GM12878 (cell line): Measurements from ENCODE around the gene CDHR4. TPM values are rescaled to one million over a fixed set of nuclear protein-coding genes. Genes with fewer than 3 reads are reported as not detected.

Experiments used
- ATAC-seq: fragments of 200-7000 bp; cut with Tn5 transposase; 3 replicates; pipeline ENCODE4 v1.9.1; 2020; ENCODE audit warnings: mild to moderate bottlenecking, moderate library complexity
- BruUV-seq: library from RNA; stranded (reverse); fragments of 400-500 nt; replicated peaks from 2 replicates; lab custom pipeline; 2021; lab: Mats Ljungman, UMichigan
- CTCF ChIA-PET: fragments of 300-600 bp; sonication (Branson Sonifier 250); formaldehyde crosslinking; extraction: SDS; loops from one replicate; lab custom pipeline; 2021; ENCODE audit warnings: inconsistent platforms; lab: Yijun Ruan, JAX
- POLR2A ChIA-PET: fragments of 350-600 bp; formaldehyde crosslinking; extraction: SDS; loops from one replicate; lab custom pipeline; 2021; ENCODE audit warnings: inconsistent platforms; lab: Charles Lee
- RAD21 ChIA-PET: fragments of 300-600 bp; sonication (Branson Sonifier 250); formaldehyde crosslinking; loops from one replicate; lab custom pipeline; 2023; ENCODE audit warnings: antibody characterized with exemption; ENCODE audit not compliant: unreplicated experiment; lab: Charles Lee
- SMC1A ChIA-PET: fragments of 300-600 bp; sonication (Branson Sonifier 250); formaldehyde crosslinking; loops from one replicate; lab custom pipeline; 2023; ENCODE audit not compliant: unreplicated experiment, uncharacterized antibody; lab: Charles Lee
- DNase-seq: peaks from one replicate; pipeline ENCODE4 v3.0.0-alpha.2; 2011; ENCODE audit warnings: low read depth, low spot score
- FAIRE-seq: peaks from 3 replicates; lab custom pipeline; 2011; peaks lifted over from hg19 to GRCh38; lab: Jason Lieb, UNC
- H2AFZ ChIP-seq: 2 replicates; pipeline ENCODE4 v1.6.0; 2011; ENCODE audit warnings: low read depth, low read length, control low read depth; ENCODE audit not compliant: control insufficient read depth
- H3K27ac ChIP-seq: 2 replicates; pipeline ENCODE4 v1.5.1; 2011; ENCODE audit warnings: control low read depth; ENCODE audit not compliant: control insufficient read depth, insufficient read depth
- H3K27me3 ChIP-seq, 2 experiments: replicated peaks in 1 of 2; 2 replicates each; pipeline versions ENCODE4 v1.6.0 to v1.6.1; 2011; ENCODE audit warnings: low read length in 1 of 2; ENCODE audit not compliant: control insufficient read depth in 2 of 2, insufficient read depth in 2 of 2
- H3K36me3 ChIP-seq, 2 experiments: 2 replicates each; pipeline ENCODE4 v1.5.1; 2011; ENCODE audit warnings: low read length in 1 of 2; ENCODE audit not compliant: control insufficient read depth in 2 of 2, insufficient read depth in 2 of 2
- H3K4me1 ChIP-seq: 2 replicates; pipeline ENCODE4 v1.6.1; 2011; ENCODE audit warnings: mild to moderate bottlenecking, low read length, moderate library complexity, mixed read lengths; ENCODE audit not compliant: control insufficient read depth, insufficient read depth
- H3K4me2 ChIP-seq: 2 replicates; pipeline ENCODE4 v1.6.0; 2011; ENCODE audit warnings: control low read depth; ENCODE audit not compliant: control insufficient read depth, insufficient read depth
- H3K4me3 ChIP-seq: fragments of 200-600 bp; sonication (generic); 2 replicates; pipeline ENCODE4 v1.5.1; 2016
- H3K79me2 ChIP-seq: 2 replicates; pipeline ENCODE4 v1.6.0; 2011; ENCODE audit warnings: low read length; ENCODE audit not compliant: control insufficient read depth, insufficient read depth
- H3K9ac ChIP-seq: 2 replicates; pipeline ENCODE4 v1.8.0; 2011; ENCODE audit warnings: low read length, control low read depth, mixed read lengths; ENCODE audit not compliant: control insufficient read depth, insufficient read depth
- H3K9me3 ChIP-seq: replicated peaks from 3 replicates; pipeline ENCODE4 v1.5.1; 2011; ENCODE audit warnings: mild to moderate bottlenecking, low read length; ENCODE audit not compliant: control insufficient read depth, insufficient read depth
- H4K20me1 ChIP-seq: 2 replicates; pipeline ENCODE4 v1.6.0; 2011; ENCODE audit not compliant: control insufficient read depth, insufficient read depth
- DPF2 ChIP-seq: fragments of 450-650 bp; IDR thresholded peaks from 2 replicates; pipeline ENCODE4 v1.6.1; 2017; ENCODE audit warnings: mild to moderate bottlenecking
- EP300 ChIP-seq, 2 experiments: fragments of 150-350 bp in 1 of 2; IDR thresholded peaks; 2 replicates each; pipeline ENCODE4 v1.6.1; 2011 to 2012; ENCODE audit warnings: low read depth in 2 of 2, low read length in 2 of 2, borderline replicate concordance in 1 of 2, improper control_type of control experiment in 1 of 2, inconsistent platforms in 1 of 2; ENCODE audit not compliant: control insufficient read depth in 1 of 2
- FOXK2 ChIP-seq: fragments of 450-650 bp; IDR thresholded peaks from 2 replicates; pipeline ENCODE4 v1.6.1; 2017; ENCODE audit warnings: mild to moderate bottlenecking, moderate library complexity
- NBN ChIP-seq: fragments of 450-650 bp; IDR thresholded peaks from 2 replicates; pipeline ENCODE4 v1.6.1; 2016
- POLR2A ChIP-seq: IDR thresholded peaks from 2 replicates; pipeline ENCODE4 v1.6.1; 2011; ENCODE audit warnings: low read depth, mild to moderate bottlenecking, low read length
- RFX5 ChIP-seq: IDR thresholded peaks from 2 replicates; pipeline ENCODE4 v1.6.1; 2011; ENCODE audit warnings: low read depth, low read length, improper control_type of control experiment
- SPI1 ChIP-seq: IDR thresholded peaks from 2 replicates; pipeline ENCODE4 v1.6.1; 2011; ENCODE audit warnings: low read depth, mild to moderate bottlenecking, low read length, moderate library complexity, borderline replicate concordance; ENCODE audit not compliant: insufficient read depth
- STAT1 ChIP-seq: fragments of 450-650 bp; conservative IDR thresholded peaks from 2 replicates; pipeline ENCODE4 v1.6.1; 2014; ENCODE audit warnings: antibody characterized with exemption, mild to moderate bottlenecking
- STAT3 ChIP-seq: IDR thresholded peaks from 2 replicates; pipeline ENCODE4 v1.6.1; 2011; ENCODE audit warnings: low read depth, low read length, improper control_type of control experiment
- SUPT20H ChIP-seq: IDR thresholded peaks from 2 replicates; pipeline ENCODE4 v1.6.1; 2011; ENCODE audit warnings: low read depth, mild to moderate bottlenecking, low read length, moderate library complexity, borderline replicate concordance; ENCODE audit not compliant: control insufficient read depth
- TCF3 ChIP-seq: IDR thresholded peaks from 2 replicates; pipeline ENCODE4 v1.6.1; 2012; ENCODE audit warnings: low read depth, mild to moderate bottlenecking, low read length, borderline replicate concordance; ENCODE audit not compliant: insufficient read depth
- TCF7 ChIP-seq: IDR thresholded peaks from 2 replicates; pipeline ENCODE4 v1.6.1; 2014; ENCODE audit warnings: antibody characterized with exemption, borderline replicate concordance
- ZBED1 ChIP-seq: IDR thresholded peaks from 2 replicates; pipeline ENCODE4 v1.6.1; 2016; ENCODE audit warnings: borderline replicate concordance
- WGBS: methylation state at CpG from one replicate; pipeline ENCODE4 v1.1.6; 2016; ENCODE audit warnings: low lambda C conversion rate; ENCODE audit not compliant: insufficient replicate concordance, insufficient coverage; ENCODE audit errors: missing lambda C conversion rate; 5-methylcytosine and 5-hydroxymethylcytosine counted together
- in situ Hi-C: fragments of 300-500 bp; cut with MboI; formaldehyde crosslinking; loops from 9 replicates; pipeline ENCODE4 v1.14.3; 2018; ENCODE audit warnings: mixed read lengths
- intact Hi-C: fragments of 100-400 bp; cut with micrococcal nuclease; formaldehyde crosslinking; loops from one replicate; pipeline ENCODE4 v1.14.2; 2022; ENCODE audit not compliant: unreplicated experiment
- polyA plus RNA-seq, 11 experiments: library from polyadenylated mRNA; depleted of rRNA in 4 of 11; unstranded in 6 of 11; stranded (reverse) in 5 of 11; fragments of >200 nt; fragmentation: Nextera tagmentation in 4 of 11; fragmentation: Illumina TruSeq in 1 of 11; extraction: Ambion mirVana in 4 of 11; extraction: Trizol in 1 of 11; gene quantifications; 1 replicate in 1 of 11; 2 replicates in 10 of 11; pipeline versions ENCODE4 v1.2.1 to v1.2.3, GENCODE V29; 2011 to 2016; ENCODE audit warnings: inconsistent platforms in 2 of 11, missing spikeins in 2 of 11, low read depth in 1 of 11
- total RNA-seq, 4 experiments: library from RNA; depleted of rRNA in 3 of 4; stranded (reverse); fragments of >200 nt in 3 of 4; fragmentation: Illumina TruSeq in 1 of 4; extraction: Trizol in 1 of 4; gene quantifications; 2 replicates each; pipeline versions ENCODE4 v1.2.1 to v1.2.3, GENCODE V29; 2013 to 2021
- TF ChIP-seq, protein P1 (sequence below): fragments of 450-650 bp; IDR thresholded peaks from 2 replicates; pipeline ENCODE4 v1.6.1; 2018; ENCODE audit warnings: mild to moderate bottlenecking, low read depth, moderate library complexity; ENCODE audit not compliant: partially characterized antibody
- TF ChIP-seq, protein P2 (sequence below): IDR thresholded peaks from 2 replicates; pipeline ENCODE4 v1.6.1; 2011; ENCODE audit warnings: borderline replicate concordance, low read depth, mild to moderate bottlenecking, moderate library complexity, mixed read lengths, low read length; ENCODE audit not compliant: insufficient read depth; ENCODE audit errors: extremely low read length
- TF ChIP-seq, protein P3 (sequence below): fragments of 450-650 bp; IDR thresholded peaks from 2 replicates; pipeline ENCODE4 v1.6.1; 2017; ENCODE audit warnings: mild to moderate bottlenecking

Gene CDHR4
- total and polyA plus RNA-seq, 10 of the 15 experiments (the other 5 are each of a cell fraction or from before 2014, with no cell fraction given): not detected

DNA sequence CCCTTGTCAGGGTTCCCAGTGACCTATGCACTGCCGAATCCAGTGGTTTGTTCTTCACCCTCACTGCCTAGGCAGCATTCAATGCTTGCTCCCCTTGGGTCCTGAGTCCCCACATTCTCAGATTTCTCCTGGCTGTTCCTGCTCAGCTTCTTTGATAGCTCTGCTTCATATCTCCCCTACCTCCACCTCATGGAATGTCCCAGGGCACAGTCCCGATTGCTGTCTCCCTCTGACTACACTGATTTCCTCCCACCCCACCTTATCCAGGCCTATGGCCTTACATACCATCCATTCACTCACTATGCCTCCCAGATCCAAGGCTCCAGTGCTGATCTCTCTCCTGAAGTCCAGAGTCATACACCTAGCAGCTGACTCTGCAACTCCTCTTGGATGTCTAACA lies 1.5 kb upstream of the CDHR4 start:
- H2AFZ ChIP-seq: no peak overlapping the region
- ATAC-seq (no peak), FAIRE-seq (no peak), DNase-seq (no peak)
- H4K20me1 ChIP-seq: no peaks in the 10 kb centered on the region
- no peaks in the 10 kb centered on the region for H3K36me3 ChIP-seq
- H3K4me2 ChIP-seq: no peak overlapping the region
- TF ChIP-seq STAT1 (no peak), ZBED1 (no peak), NBN (no peak), SPI1 (no peak), SUPT20H (no peak), FOXK2 (no peak), TCF3 (no peak), DPF2 (no peak), TCF7 (no peak), RFX5 (no peak), POLR2A (no peak), STAT3 (no peak), EP300 (IDR thresholded peaks at IDR 0.05; ENCODE audit: borderline replicate concordance in 1 of 2, control insufficient read depth in 1 of 2, low read depth in 2 of 2, low read length in 2 of 2) (no peak)
- TF ChIP-seq, protein P1, sequence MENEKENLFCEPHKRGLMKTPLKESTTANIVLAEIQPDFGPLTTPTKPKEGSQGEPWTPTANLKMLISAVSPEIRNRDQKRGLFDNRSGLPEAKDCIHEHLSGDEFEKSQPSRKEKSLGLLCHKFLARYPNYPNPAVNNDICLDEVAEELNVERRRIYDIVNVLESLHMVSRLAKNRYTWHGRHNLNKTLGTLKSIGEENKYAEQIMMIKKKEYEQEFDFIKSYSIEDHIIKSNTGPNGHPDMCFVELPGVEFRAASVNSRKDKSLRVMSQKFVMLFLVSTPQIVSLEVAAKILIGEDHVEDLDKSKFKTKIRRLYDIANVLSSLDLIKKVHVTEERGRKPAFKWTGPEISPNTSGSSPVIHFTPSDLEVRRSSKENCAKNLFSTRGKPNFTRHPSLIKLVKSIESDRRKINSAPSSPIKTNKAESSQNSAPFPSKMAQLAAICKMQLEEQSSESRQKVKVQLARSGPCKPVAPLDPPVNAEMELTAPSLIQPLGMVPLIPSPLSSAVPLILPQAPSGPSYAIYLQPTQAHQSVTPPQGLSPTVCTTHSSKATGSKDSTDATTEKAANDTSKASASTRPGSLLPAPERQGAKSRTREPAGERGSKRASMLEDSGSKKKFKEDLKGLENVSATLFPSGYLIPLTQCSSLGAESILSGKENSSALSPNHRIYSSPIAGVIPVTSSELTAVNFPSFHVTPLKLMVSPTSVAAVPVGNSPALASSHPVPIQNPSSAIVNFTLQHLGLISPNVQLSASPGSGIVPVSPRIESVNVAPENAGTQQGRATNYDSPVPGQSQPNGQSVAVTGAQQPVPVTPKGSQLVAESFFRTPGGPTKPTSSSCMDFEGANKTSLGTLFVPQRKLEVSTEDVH: no peak
- TF ChIP-seq, protein P2, sequence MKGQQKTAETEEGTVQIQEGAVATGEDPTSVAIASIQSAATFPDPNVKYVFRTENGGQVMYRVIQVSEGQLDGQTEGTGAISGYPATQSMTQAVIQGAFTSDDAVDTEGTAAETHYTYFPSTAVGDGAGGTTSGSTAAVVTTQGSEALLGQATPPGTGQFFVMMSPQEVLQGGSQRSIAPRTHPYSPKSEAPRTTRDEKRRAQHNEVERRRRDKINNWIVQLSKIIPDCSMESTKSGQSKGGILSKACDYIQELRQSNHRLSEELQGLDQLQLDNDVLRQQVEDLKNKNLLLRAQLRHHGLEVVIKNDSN: no peak
- TF ChIP-seq, protein P3, sequence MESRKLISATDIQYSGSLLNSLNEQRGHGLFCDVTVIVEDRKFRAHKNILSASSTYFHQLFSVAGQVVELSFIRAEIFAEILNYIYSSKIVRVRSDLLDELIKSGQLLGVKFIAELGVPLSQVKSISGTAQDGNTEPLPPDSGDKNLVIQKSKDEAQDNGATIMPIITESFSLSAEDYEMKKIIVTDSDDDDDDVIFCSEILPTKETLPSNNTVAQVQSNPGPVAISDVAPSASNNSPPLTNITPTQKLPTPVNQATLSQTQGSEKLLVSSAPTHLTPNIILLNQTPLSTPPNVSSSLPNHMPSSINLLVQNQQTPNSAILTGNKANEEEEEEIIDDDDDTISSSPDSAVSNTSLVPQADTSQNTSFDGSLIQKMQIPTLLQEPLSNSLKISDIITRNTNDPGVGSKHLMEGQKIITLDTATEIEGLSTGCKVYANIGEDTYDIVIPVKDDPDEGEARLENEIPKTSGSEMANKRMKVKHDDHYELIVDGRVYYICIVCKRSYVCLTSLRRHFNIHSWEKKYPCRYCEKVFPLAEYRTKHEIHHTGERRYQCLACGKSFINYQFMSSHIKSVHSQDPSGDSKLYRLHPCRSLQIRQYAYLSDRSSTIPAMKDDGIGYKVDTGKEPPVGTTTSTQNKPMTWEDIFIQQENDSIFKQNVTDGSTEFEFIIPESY: no peak
- WGBS: 31% methylated on average over 2 of the region's 2 CpGs
- H3K9ac ChIP-seq: no peak overlapping the region
- intact Hi-C loops: no loop called here
- no peaks in the 10 kb centered on the region; a peak in 1 of 4 replicates for H3K27me3 ChIP-seq
- no peak overlapping the region for H3K4me3 ChIP-seq
- H3K79me2 ChIP-seq: no peaks in the 10 kb centered on the region
- CTCF ChIA-PET: interaction anchor here (1.9 to 12.0 kb wide), 6 partner anchors 13 to 106 kb away, joined by 6 to 327 read pairs (median 44); partner anchors contain the start of genes MST1R and UBA7
- H3K4me1 ChIP-seq: peaks cover 23% of the 10 kb centered on the region
- in situ Hi-C loops: loop anchor here (5.0 kb wide), 1 partner anchor 106 kb away; no protein-coding TSS in a partner anchor
- H3K9me3 ChIP-seq: no peaks in the 10 kb centered on the region
- POLR2A ChIA-PET: no interaction called here
- SMC1A ChIA-PET: interaction anchor here (2.9 to 9.4 kb wide), 2 partner anchors 12 to 38 kb away, joined by 23 to 146 read pairs; partner anchors contain the start of gene UBA7
- no TSS peak for BruUV-seq
- RAD21 ChIA-PET: interaction anchor here (8.0 kb wide), 1 partner anchor 39 kb away, joined by 182 read pairs; no protein-coding TSS in a partner anchor
- H3K27ac ChIP-seq: no peak overlapping the region
